ENCODE measurements around the gene IFIT1B.

Gene IFIT1B

GRCh38 chr10:89392974-89393373, 15.1 kb downstream of the IFIT1B start:
- H3K4me3 ChIP-seq (ENCODE audit: low read depth, low read length), result peak overlapping the region; percentile 4
- no peak overlapping the region for H3K27ac ChIP-seq (ENCODE audit: extremely low read depth, low read depth, low read length)
- H3K9me3 ChIP-seq (ENCODE audit: control insufficient read depth, insufficient read depth, low read depth, low read length), result no peaks in the 10 kb centered on the region
- TF ChIP-seq MZF1 (tag by site-specific recombination; IDR thresholded peaks at IDR 0.05; ENCODE audit: borderline replicate concordance) (no peak), PRDM10 (tag by site-specific recombination; IDR thresholded peaks at IDR 0.05) (peak; percentile 85), TRIM28 (IDR thresholded peaks at IDR 0.05; ENCODE audit: borderline replicate concordance, low read length) (no peak), ZNF777 (tag by site-specific recombination; IDR thresholded peaks at IDR 0.05; ENCODE audit: borderline replicate concordance) (no peak), ZNF670 (tag by site-specific recombination; IDR thresholded peaks at IDR 0.05; ENCODE audit: low read depth) (no peak), GLI2 (tag by site-specific recombination; IDR thresholded peaks at IDR 0.05; ENCODE audit: borderline replicate concordance, low read depth) (no peak), ZBTB17 (tag by site-specific recombination; IDR thresholded peaks at IDR 0.05) (peak; percentile 19; the same call in 1 of the 2 replicates), ZNF76 (tag by site-specific recombination; IDR thresholded peaks at IDR 0.05; ENCODE audit: borderline replicate concordance, low read depth) (0 out of 2 replicates have a peak, but pooled peaks have one; percentile 30), PRDM1 (tag by site-specific recombination; IDR thresholded peaks at IDR 0.05) (peak; percentile 58)
- H3K4me1 ChIP-seq (ENCODE audit: control insufficient read depth, insufficient read depth, low read length), result 0 out of 2 replicates have a peak, but pooled peaks cover 4% of the 10 kb centered on the region
- H3K36me3 ChIP-seq (ENCODE audit: control insufficient read depth in 2 of 2, insufficient read depth in 1 of 2, low read length in 2 of 2), result no peaks in the 10 kb centered on the region
- ChIA-PET POLR2A (interaction anchor here (0.6 to 1.2 kb wide), 3 partner anchors 37 to 251 kb away, joined by 3 to 9 read pairs (median 4); no protein-coding TSS in a partner anchor), CTCF (interaction anchor here (0.6 to 1.7 kb wide), 6 partner anchors 21 to 175 kb away, joined by 3 to 5 read pairs (median 4); partner anchors contain the start of gene IFIT5)

- no peak for TF ChIP-seq ZNF404 (tag by site-specific recombination; IDR thresholded peaks at IDR 0.05)
- no peak for TF ChIP-seq ZNF701 (tag by site-specific recombination; IDR thresholded peaks at IDR 0.05)
- no peak for TF ChIP-seq ZNF174 (tag by site-specific recombination; IDR thresholded peaks at IDR 0.05)
- no peak for TF ChIP-seq ZNF433 (tag by site-specific recombination; IDR thresholded peaks at IDR 0.05; ENCODE audit: low read depth)
- no peak for TF ChIP-seq ZNF664 (tag by site-specific recombination; IDR thresholded peaks at IDR 0.05)
- no peak for TF ChIP-seq ZBTB11 (tag by site-specific recombination; conservative IDR thresholded peaks at IDR 0.05; ENCODE audit: low read depth)
- no peak for TF ChIP-seq HOXA7 (CRISPR knock-in tag; IDR thresholded peaks at IDR 0.05; ENCODE audit: borderline replicate concordance)
- TF ChIP-seq SETDB1 (IDR thresholded peaks at IDR 0.05; ENCODE audit: insufficient read length, low read length), result no peak
- TF ChIP-seq ZSCAN23 (tag by site-specific recombination; IDR thresholded peaks at IDR 0.05), result no peak
- no peak for TF ChIP-seq BCL6B (tag by site-specific recombination; IDR thresholded peaks at IDR 0.05)
- Histone ChIP-seq H3K9me3 (ENCODE audit: control insufficient read depth, insufficient read depth, low read depth, low read length) (no peaks in the 10 kb centered on the region), H3K27ac (ENCODE audit: extremely low read depth, low read depth, low read length) (no peak overlapping the region), H3K36me3 (ENCODE audit: control insufficient read depth in 2 of 2, insufficient read depth in 1 of 2, low read length in 2 of 2) (no peaks in the 10 kb centered on the region), H3K4me3 (ENCODE audit: low read depth, low read length) (no peak overlapping the region), H3K4me1 (ENCODE audit: control insufficient read depth, insufficient read depth, low read length) (0 out of 2 replicates have a peak, but pooled peaks cover 4% of the 10 kb centered on the region)
- POLR2A ChIA-PET, result no interaction called here
- CTCF ChIA-PET, result interaction anchor here (1.7 kb wide), 1 partner anchor 20 kb away, joined by 3 read pairs; the partner anchor contains the start of gene IFIT5
Observed at GRCh38 chr10:89393898-89394297, 16.0 kb downstream of the IFIT1B start.
